Body of pancreas (tissue), 4 donors: Measurements from ENCODE around the gene OR6C65.

Source experiments
- CTCF ChIP-seq, 7 experiments: fragments of 450-650 bp in 4 of 7; fragments of 200-600 bp in 3 of 7; sonication (generic) in 3 of 7; IDR thresholded peaks; one replicate each; pipeline ENCODE4 v1.5.1; 2016 to 2019; ENCODE audit warnings: antibody characterized with exemption in 7 of 7
- POLR2A ChIP-seq, 3 donors: fragments of 450-650 bp; IDR thresholded peaks; one replicate each; pipeline ENCODE4 v1.6.1; 2016; ENCODE audit warnings: antibody characterized with exemption in 3 of 3, mild to moderate bottlenecking in 2 of 3

- no peak for TF ChIP-seq CTCF (IDR thresholded peaks at IDR 0.05)
- TF ChIP-seq POLR2A (IDR thresholded peaks at IDR 0.05): no peak
These were observed 16.6 kb downstream of the OR6C65 start for GRCh38 chr12:55416961-55417360.
